ENCODE measurements around the gene LHX2. TPM values are rescaled to one million over a fixed set of nuclear protein-coding genes. Genes with fewer than 3 reads are reported as not detected.

LHX2 gene
- total and polyA plus RNA-seq, 2 experiments from 2014 or later: not detected

- no peak for TF ChIP-seq EZH2 (IDR thresholded peaks at IDR 0.05; ENCODE audit: insufficient read depth, poor library complexity, severe bottlenecking)
- TF ChIP-seq EZH2phosphoT487 (IDR thresholded peaks at IDR 0.05; ENCODE audit: insufficient read depth, low read depth): no peak
- H3K79me2 ChIP-seq (ENCODE audit: insufficient read depth): no peaks in the 10 kb centered on the region
- no peak overlapping the region for H3K4me3 ChIP-seq
- peaks cover 91% of the 10 kb centered on the region for H3K27me3 ChIP-seq (replicated peaks; ENCODE audit: insufficient read depth)
- no peak overlapping the region for H3K4me2 ChIP-seq (ENCODE audit: unreplicated experiment)
- no peaks in the 10 kb centered on the region for H3K4me1 ChIP-seq (ENCODE audit: insufficient read depth)
- in situ Hi-C loops (cut with MboI): no loop called here
- DNase-seq: no peak
- no peaks in the 10 kb centered on the region for H3K9me3 ChIP-seq (ENCODE audit: low read depth)
- no peak overlapping the region for H2AFZ ChIP-seq
- H3K9me2 ChIP-seq (ENCODE audit: insufficient read depth): no peaks in the 10 kb centered on the region
- H3K27ac ChIP-seq: no peak overlapping the region
- H3F3A ChIP-seq (ENCODE audit: insufficient read depth): no peaks in the 10 kb centered on the region
- 84 to 88% methylated on average over 6 of the region's 6 CpGs for WGBS, 2 experiments (ENCODE audit: low coverage in 1 of 2, low lambda C conversion rate in 2 of 2, missing lambda C conversion rate in 2 of 2)
- H4K20me1 ChIP-seq (ENCODE audit: insufficient read depth): no peaks in the 10 kb centered on the region
- H3K9ac ChIP-seq: no peak overlapping the region
- no peaks in the 10 kb centered on the region for H3K36me3 ChIP-seq (ENCODE audit: low read depth)
Observed at GRCh38 chr9:123998278-123998925, 13.2 kb upstream of the LHX2 start.

- no peak overlapping the region for H3K9ac ChIP-seq
- H4K20me1 ChIP-seq (ENCODE audit: insufficient read depth): no peaks in the 10 kb centered on the region
- no peaks in the 10 kb centered on the region for H3K9me3 ChIP-seq (ENCODE audit: low read depth)
- H3F3A ChIP-seq (ENCODE audit: insufficient read depth): no peaks in the 10 kb centered on the region
- TF ChIP-seq EZH2phosphoT487 (IDR thresholded peaks at IDR 0.05; ENCODE audit: insufficient read depth, low read depth): 0 out of 2 replicates have a peak, but pooled peaks have one; percentile 82
- TF ChIP-seq EZH2 (IDR thresholded peaks at IDR 0.05; ENCODE audit: insufficient read depth, poor library complexity, severe bottlenecking): peak; percentile 77
- no peaks in the 10 kb centered on the region for H3K9me2 ChIP-seq (ENCODE audit: insufficient read depth)
- no peaks in the 10 kb centered on the region for H3K4me1 ChIP-seq (ENCODE audit: insufficient read depth)
- H3K27ac ChIP-seq: no peak overlapping the region
- H2AFZ ChIP-seq: 0 out of 2 replicates have a peak overlapping the region, but pooled peaks have one; percentile 59
- no peaks in the 10 kb centered on the region for H3K36me3 ChIP-seq (ENCODE audit: low read depth)
- no peaks in the 10 kb centered on the region for H3K79me2 ChIP-seq (ENCODE audit: insufficient read depth)
- H3K27me3 ChIP-seq (replicated peaks; ENCODE audit: insufficient read depth): peaks cover 92% of the 10 kb centered on the region
- H3K4me2 ChIP-seq (ENCODE audit: unreplicated experiment): peak overlapping the region; percentile 58
- in situ Hi-C loops (cut with MboI): no loop called here
- 19 to 42% methylated on average over 18 to 36 of the region's 43 CpGs for WGBS, 2 experiments (ENCODE audit: low coverage in 1 of 2, low lambda C conversion rate in 2 of 2, missing lambda C conversion rate in 2 of 2)
- H3K4me3 ChIP-seq: peak overlapping the region; percentile 51
- DNase-seq: no peak
Observed at GRCh38 chr9:123998970-123999621, 12.5 kb upstream of the LHX2 start.

- 4% methylated on average over 10 of the region's 64 CpGs; no CpG with 5 or more reads in 1 of the 2 experiments for WGBS, 2 experiments (ENCODE audit: low coverage in 1 of 2, low lambda C conversion rate in 2 of 2, missing lambda C conversion rate in 2 of 2)
- Histone ChIP-seq H3K4me1 (ENCODE audit: insufficient read depth) (no peaks in the 10 kb centered on the region), H3K36me3 (ENCODE audit: low read depth) (no peaks in the 10 kb centered on the region), H3K9me2 (ENCODE audit: insufficient read depth) (no peaks in the 10 kb centered on the region), H3K4me2 (ENCODE audit: unreplicated experiment) (no peak overlapping the region), H3K27ac (no peak overlapping the region), H3K9me3 (ENCODE audit: low read depth) (no peaks in the 10 kb centered on the region), H2AFZ (no peak overlapping the region), H3K27me3 (replicated peaks; ENCODE audit: insufficient read depth) (peaks cover 92% of the 10 kb centered on the region), H3K79me2 (ENCODE audit: insufficient read depth) (no peaks in the 10 kb centered on the region), H4K20me1 (ENCODE audit: insufficient read depth) (no peaks in the 10 kb centered on the region), H3F3A (ENCODE audit: insufficient read depth) (no peaks in the 10 kb centered on the region), H3K4me3 (no peak overlapping the region), H3K9ac (no peak overlapping the region)
- DNase-seq: no peak
- in situ Hi-C loops (cut with MboI): no loop called here
- TF ChIP-seq EZH2phosphoT487 (IDR thresholded peaks at IDR 0.05; ENCODE audit: insufficient read depth, low read depth) (no peak), EZH2 (IDR thresholded peaks at IDR 0.05; ENCODE audit: insufficient read depth, poor library complexity, severe bottlenecking) (no peak)
Observed at GRCh38 chr9:123999661-124000060, 11.9 kb upstream of the LHX2 start.

- Histone ChIP-seq H2AFZ (no peak overlapping the region), H3K36me3 (ENCODE audit: low read depth) (no peaks in the 10 kb centered on the region), H3K9ac (no peak overlapping the region), H3K4me3 (no peak overlapping the region), H3F3A (ENCODE audit: insufficient read depth) (no peaks in the 10 kb centered on the region), H4K20me1 (ENCODE audit: insufficient read depth) (no peaks in the 10 kb centered on the region), H3K79me2 (ENCODE audit: insufficient read depth) (no peaks in the 10 kb centered on the region), H3K4me1 (ENCODE audit: insufficient read depth) (no peaks in the 10 kb centered on the region), H3K27ac (no peak overlapping the region), H3K9me3 (ENCODE audit: low read depth) (no peaks in the 10 kb centered on the region), H3K27me3 (replicated peaks; ENCODE audit: insufficient read depth) (peaks cover 92% of the 10 kb centered on the region), H3K4me2 (ENCODE audit: unreplicated experiment) (no peak overlapping the region), H3K9me2 (ENCODE audit: insufficient read depth) (no peaks in the 10 kb centered on the region)
- DNase-seq: no peak
- in situ Hi-C loops (cut with MboI): no loop called here
- TF ChIP-seq EZH2 (IDR thresholded peaks at IDR 0.05; ENCODE audit: insufficient read depth, poor library complexity, severe bottlenecking) (peak; percentile 99), EZH2phosphoT487 (IDR thresholded peaks at IDR 0.05; ENCODE audit: insufficient read depth, low read depth) (peak; percentile 78; the same call in 1 of the 2 replicates)
- WGBS, 2 experiments (ENCODE audit: low coverage in 1 of 2, low lambda C conversion rate in 2 of 2, missing lambda C conversion rate in 2 of 2): 4% methylated on average over 17 to 34 of the region's 35 CpGs
Observed at GRCh38 chr9:124000161-124000783, 11.3 kb upstream of the LHX2 start.

Measured in GM23248 (cell line).